ENCODE data around the gene KCNMA1. TPM values are rescaled to one million over a fixed set of nuclear protein-coding genes. Genes with fewer than 3 reads are reported as not detected.
A peak's percentile ranks its signal among the peaks of the same experiment; 100 is the strongest.

The KCNMA1 gene
- total RNA-seq, 3 donors from 2014 or later (not counting 1 experiment from before 2014, with no cell fraction given), result 0.40 to 1.8 (median 0.63) TPM

- 94% methylated on average over 2 of the region's 2 CpGs for WGBS (ENCODE audit: insufficient coverage)
- no peaks in the 10 kb centered on the region for H3K36me3 Mint-ChIP-seq
- DNase-seq, result no peak
- intact Hi-C loops (cut with micrococcal nuclease), result no loop called here
- peaks cover 39 to 49% of the 10 kb centered on the region in 2 donors for H3K4me1 Mint-ChIP-seq
- H3K4me3 Mint-ChIP-seq, result no peak overlapping the region
- H3K4me1 ChIP-seq (ENCODE audit: control insufficient read depth, insufficient read depth, low read length), result peaks cover 7% of the 10 kb centered on the region
- no peaks in the 10 kb centered on the region for H3K27me3 ChIP-seq (ENCODE audit: control insufficient read depth, insufficient read depth, low read length)
- no peaks in the 10 kb centered on the region for H3K27me3 Mint-ChIP-seq (ENCODE audit: low read depth in 2 of 2)
- H3K27ac ChIP-seq (ENCODE audit: low read length), result no peak overlapping the region
- no peak overlapping the region for H3K27ac Mint-ChIP-seq
- no peaks in the 10 kb centered on the region for H3K36me3 ChIP-seq (ENCODE audit: control insufficient read depth, insufficient read depth, low read length)
- H3K4me3 ChIP-seq (ENCODE audit: low read length), result no peak overlapping the region
- TF ChIP-seq, protein P1, sequence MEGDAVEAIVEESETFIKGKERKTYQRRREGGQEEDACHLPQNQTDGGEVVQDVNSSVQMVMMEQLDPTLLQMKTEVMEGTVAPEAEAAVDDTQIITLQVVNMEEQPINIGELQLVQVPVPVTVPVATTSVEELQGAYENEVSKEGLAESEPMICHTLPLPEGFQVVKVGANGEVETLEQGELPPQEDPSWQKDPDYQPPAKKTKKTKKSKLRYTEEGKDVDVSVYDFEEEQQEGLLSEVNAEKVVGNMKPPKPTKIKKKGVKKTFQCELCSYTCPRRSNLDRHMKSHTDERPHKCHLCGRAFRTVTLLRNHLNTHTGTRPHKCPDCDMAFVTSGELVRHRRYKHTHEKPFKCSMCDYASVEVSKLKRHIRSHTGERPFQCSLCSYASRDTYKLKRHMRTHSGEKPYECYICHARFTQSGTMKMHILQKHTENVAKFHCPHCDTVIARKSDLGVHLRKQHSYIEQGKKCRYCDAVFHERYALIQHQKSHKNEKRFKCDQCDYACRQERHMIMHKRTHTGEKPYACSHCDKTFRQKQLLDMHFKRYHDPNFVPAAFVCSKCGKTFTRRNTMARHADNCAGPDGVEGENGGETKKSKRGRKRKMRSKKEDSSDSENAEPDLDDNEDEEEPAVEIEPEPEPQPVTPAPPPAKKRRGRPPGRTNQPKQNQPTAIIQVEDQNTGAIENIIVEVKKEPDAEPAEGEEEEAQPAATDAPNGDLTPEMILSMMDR (IDR thresholded peaks at IDR 0.05), result no peak
- no peaks in the 10 kb centered on the region for H3K9me3 ChIP-seq (ENCODE audit: control insufficient read depth, insufficient read depth, low read length)
- no peak for ATAC-seq
- H3K9me3 Mint-ChIP-seq, result no peaks in the 10 kb centered on the region
These were observed 594.2 kb downstream of the KCNMA1 start for GRCh38 chr10:77043420-77043763.

- H3K27me3 Mint-ChIP-seq (ENCODE audit: low read depth in 2 of 2), result no peaks in the 10 kb centered on the region
- no peak overlapping the region for H3K4me3 ChIP-seq (ENCODE audit: low read length)
- no peak overlapping the region for H3K4me3 Mint-ChIP-seq
- H3K4me1 ChIP-seq (ENCODE audit: control insufficient read depth, insufficient read depth, low read length), result peaks cover 7% of the 10 kb centered on the region
- no peaks in the 10 kb centered on the region for H3K9me3 ChIP-seq (ENCODE audit: control insufficient read depth, insufficient read depth, low read length)
- WGBS (ENCODE audit: insufficient coverage), result 96% methylated on average over 3 of the region's 4 CpGs
- H3K36me3 ChIP-seq (ENCODE audit: control insufficient read depth, insufficient read depth, low read length), result no peaks in the 10 kb centered on the region
- H3K36me3 Mint-ChIP-seq, result no peaks in the 10 kb centered on the region
- TF ChIP-seq, protein P1 (IDR thresholded peaks at IDR 0.05), result no peak
- H3K4me1 Mint-ChIP-seq, result peaks cover 38 to 43% of the 10 kb centered on the region in 2 donors
- no peak for ATAC-seq
- intact Hi-C loops (cut with micrococcal nuclease), result no loop called here
- H3K27ac Mint-ChIP-seq, result no peak overlapping the region
- no peak for DNase-seq
- no peaks in the 10 kb centered on the region for H3K9me3 Mint-ChIP-seq
- no peaks in the 10 kb centered on the region for H3K27me3 ChIP-seq (ENCODE audit: control insufficient read depth, insufficient read depth, low read length)
- no peak overlapping the region for H3K27ac ChIP-seq (ENCODE audit: low read length)
These were observed 594.7 kb downstream of the KCNMA1 start for GRCh38 chr10:77042706-77043419.

GRCh38 chr10:77041636-77042258 is 595.9 kb downstream of the KCNMA1 start:
- peaks cover 7% of the 10 kb centered on the region for H3K4me1 ChIP-seq (ENCODE audit: control insufficient read depth, insufficient read depth, low read length)
- no peaks in the 10 kb centered on the region for H3K9me3 ChIP-seq (ENCODE audit: control insufficient read depth, insufficient read depth, low read length)
- Mint-ChIP-seq H3K36me3 (no peaks in the 10 kb centered on the region), H3K27me3 (ENCODE audit: low read depth in 2 of 2) (no peaks in the 10 kb centered on the region), H3K4me3 (peak overlapping the region; percentile 61), H3K27ac (peak overlapping the region; percentile 67 to 80), H3K4me1 (peaks cover 27 to 32% of the 10 kb centered on the region in 2 donors), H3K9me3 (no peaks in the 10 kb centered on the region)
- TF ChIP-seq, protein P1 (IDR thresholded peaks at IDR 0.05), result no peak
- peak; percentile 71 to 85 (median 71) for ATAC-seq
- H3K27ac ChIP-seq (ENCODE audit: low read length), result peak overlapping the region; percentile 60
- H3K27me3 ChIP-seq (ENCODE audit: control insufficient read depth, insufficient read depth, low read length), result no peaks in the 10 kb centered on the region
- 33% methylated on average over 4 of the region's 4 CpGs for WGBS (ENCODE audit: insufficient coverage)
- H3K4me3 ChIP-seq (ENCODE audit: low read length), result no peak overlapping the region
- intact Hi-C loops (cut with micrococcal nuclease), result no loop called here
- no peaks in the 10 kb centered on the region for H3K36me3 ChIP-seq (ENCODE audit: control insufficient read depth, insufficient read depth, low read length)
- DNase-seq, result peak; percentile 16 to 49
